Medulla oblongata (tissue), 1 donor: ENCODE measurements around the gene IFNLR1.
A peak's percentile ranks its signal among the peaks of the same experiment; 100 is the strongest.

ENCODE experiments used
- DNase-seq: peaks from one replicate; pipeline ENCODE4 v3.0.0-alpha.2; 2015; ENCODE audit errors: extremely low spot score

Gene IFNLR1

DNA sequence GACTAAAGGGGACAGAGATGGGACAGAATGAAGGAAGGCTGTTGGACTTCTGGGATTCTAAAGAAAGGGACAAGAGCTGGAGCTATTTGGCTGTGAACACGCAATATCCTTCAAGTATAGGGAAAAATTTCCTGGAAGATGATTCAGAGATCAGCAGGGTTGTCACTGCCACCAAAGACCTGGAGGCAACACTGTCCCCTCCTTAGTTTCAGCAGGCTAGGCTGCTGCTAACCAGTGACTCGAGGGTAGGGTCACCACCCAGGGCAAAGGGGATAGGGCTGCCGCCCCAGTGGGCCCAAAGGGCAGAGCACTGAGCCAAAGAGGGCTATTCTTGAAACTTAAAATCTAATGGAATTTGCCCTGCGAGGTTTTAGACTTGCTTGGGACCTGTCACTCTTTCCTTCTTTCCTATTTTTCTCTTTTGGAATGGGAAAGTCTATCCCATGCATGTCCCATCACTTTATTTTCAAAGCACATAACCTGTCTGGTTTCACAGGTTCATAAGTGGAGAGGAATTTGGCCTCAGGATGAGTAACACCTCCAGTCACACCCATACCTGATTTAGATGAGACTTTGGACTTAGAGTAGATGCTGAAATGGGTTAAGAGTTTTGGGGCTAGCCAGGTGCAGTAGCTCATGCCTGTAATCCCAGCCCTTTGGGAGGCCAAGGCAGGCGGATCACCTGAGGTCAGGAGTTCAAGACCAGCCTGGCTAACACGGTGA lies 11.9 kb downstream of the IFNLR1 start:
- no peak for DNase-seq

DNA sequence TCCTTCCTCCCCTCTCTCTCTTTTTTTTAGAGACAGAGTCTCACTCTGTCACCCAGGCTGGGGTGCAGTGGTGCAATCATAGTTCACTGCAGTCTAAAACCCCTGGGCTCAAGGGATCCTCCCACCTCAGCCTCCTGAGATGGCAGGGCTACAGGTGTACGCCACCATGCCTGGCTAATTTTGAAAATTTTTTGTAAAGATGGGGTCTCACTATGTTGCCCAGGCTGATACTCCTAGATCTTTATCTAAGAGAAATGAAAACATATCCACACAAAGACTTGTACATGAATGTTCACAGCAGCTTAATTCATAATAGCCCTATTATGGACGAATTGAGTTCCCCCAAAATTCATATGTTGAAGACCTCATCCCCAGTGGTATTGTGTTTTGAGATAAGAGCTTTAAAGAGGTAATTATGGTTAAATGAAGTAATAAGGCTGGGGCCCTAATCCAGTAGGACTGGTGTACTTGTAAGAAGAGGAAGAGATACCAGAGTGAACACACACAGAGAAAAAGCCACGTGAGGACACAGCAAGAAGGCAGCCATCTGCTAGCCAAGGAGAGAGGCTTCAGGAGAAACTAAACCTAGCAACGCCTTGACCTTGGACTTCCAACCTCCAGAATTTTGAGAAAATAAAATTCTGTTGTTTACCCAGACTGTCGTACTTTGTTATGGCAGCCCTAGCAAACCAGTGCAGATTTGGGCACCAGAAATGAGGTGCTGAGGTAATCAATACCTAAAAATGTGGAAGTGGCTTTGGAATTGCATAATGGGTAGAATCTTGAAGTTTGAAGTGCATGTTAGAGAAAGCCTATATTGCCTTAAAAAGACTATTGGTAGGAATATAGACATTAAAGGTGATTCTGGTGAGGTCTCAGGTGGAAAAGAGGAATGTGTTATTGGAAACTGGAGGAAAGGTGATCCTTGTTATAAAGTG lies 13.2 kb downstream of the IFNLR1 start:
- no peak for DNase-seq

DNA sequence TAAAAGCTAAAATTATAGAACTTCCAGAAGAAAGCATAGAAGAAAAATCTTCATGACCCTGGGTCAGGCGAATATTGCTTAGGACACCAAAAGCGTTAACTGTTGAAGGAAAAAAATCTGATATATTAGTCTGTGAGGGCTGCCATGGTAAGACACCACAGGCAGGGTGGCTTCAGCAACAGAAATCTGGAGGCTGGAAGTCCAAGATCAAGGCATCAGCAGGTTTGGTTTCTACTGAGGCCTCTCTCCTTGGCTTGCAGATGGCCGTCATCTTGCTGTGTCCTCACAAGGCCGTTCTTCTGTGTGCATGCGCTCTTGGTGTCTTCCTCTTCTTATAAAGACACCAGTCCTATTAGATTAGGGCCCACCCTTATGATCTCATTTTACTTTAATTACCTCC lies 14.5 kb downstream of the IFNLR1 start:
- no peak for DNase-seq

- no peak for DNase-seq
Observed at GRCh38 chr1:24169286-24169685, 17.8 kb downstream of the IFNLR1 start.

- no peak for DNase-seq
Observed at GRCh38 chr1:24168245-24168644, 18.8 kb downstream of the IFNLR1 start.

DNA sequence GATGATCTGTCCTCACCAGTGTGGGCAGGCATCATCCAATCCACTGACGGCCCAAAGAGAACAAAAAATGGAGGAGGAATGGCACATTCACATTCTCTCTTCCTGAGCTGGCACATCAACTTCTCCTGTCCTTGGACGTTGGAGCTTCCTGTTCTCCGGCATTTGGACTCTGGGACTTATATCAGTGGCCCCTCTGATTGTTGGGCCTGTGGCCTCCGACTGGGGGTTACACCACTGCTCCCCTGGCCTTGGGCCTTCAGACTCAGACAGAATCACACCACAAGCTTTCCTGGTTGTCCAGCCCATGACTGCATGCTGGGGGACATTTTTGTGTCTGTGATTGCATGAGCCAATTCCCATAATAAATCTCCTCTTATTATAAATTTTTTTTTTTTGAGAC lies 20.1 kb downstream of the IFNLR1 start:
- no peak for DNase-seq

GRCh38 chr1:24165500-24165899 lies 21.6 kb downstream of the IFNLR1 start:
- no peak for DNase-seq

- DNase-seq = no peak
Observed at GRCh38 chr1:24164004-24164403, 23.1 kb downstream of the IFNLR1 start.

DNA sequence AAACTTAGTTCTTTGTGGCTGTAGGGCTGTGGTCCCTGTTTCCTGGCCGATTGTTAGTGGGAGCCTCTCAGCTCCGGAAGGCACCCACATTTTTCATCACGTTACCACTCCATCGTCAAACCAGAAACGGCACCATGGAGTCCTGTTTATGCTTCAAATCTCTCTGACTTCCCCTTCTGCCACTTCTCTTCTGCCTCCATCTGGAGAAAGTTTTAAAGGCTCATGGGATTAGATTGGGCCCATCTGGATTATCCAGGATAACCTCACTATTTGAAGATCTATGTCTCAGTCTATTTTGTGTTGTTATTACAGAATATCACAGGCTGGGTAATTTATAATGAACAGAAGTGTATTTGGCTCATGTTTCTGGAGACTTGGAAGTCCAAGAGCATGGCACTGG lies 24.9 kb downstream of the IFNLR1 start:
- DNase-seq = no peak

DNA sequence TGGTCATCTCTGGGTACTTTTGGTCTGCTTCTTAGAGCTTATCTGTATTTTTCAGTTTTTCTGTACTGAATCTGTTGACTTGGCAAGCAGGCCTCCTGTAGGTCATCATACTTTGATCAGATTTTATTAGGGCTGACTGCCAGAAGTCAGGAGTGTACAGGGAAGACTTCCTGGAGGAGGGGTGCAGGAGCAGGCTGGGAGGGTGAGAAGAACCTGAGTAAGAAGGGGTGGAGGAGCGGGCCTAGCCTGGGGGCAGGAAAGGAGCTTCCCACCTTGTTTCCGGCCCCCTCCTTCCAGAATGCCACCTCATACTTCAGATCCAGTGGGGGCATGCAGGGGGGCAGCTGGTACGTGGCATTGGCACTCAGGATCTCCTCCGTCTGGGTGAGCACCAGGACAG lies 25.8 kb downstream of the IFNLR1 start:
- no peak for DNase-seq

DNA sequence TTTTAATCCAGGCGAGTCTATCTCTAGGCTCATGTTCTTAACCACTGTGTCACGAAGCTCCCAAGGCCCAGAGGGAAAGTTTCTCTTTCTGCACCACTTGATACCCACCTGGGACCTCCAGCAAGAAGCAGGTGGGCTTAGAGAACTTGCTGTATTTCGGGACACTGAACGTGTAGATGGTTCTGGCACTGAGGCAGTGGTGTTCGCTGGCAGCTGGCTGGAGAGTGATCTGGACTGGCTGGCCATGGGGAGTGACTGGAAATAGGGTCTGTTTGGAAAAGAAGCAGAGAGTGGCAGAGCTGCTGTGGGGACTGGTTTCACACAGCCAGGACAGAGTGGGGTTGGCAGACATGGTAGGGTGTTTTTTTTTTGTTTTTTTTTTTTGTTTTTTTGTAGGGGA lies 27.7 kb downstream of the IFNLR1 start:
- no peak for DNase-seq

DNA sequence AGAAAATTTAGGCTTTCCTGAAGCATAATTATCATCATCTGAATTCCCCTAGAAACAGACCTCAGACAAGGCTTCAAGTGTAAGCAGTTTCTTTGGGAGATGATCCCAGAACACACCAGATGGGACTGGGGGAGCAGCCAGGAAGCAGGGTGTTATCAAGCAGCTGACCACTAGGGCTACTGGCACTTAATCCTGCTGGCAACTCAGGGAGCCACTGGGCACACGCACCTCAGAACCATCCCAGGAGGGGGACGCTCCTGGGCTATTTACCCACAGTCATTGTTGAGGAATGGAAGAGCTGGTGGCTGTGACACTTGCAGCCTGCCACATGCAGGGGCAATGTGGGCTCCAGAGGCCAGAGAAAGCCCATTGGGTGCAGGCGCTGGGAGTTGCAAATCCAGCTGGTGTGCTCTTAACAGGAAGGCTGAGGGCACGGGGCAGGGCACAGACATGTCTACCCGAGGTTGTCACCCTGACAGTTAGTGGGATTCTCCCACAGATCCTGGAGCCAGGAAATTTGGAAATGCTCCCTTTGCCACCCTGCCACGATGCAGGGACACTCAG lies 29.1 kb downstream of the IFNLR1 start:
- DNase-seq = peak; percentile 7

DNA sequence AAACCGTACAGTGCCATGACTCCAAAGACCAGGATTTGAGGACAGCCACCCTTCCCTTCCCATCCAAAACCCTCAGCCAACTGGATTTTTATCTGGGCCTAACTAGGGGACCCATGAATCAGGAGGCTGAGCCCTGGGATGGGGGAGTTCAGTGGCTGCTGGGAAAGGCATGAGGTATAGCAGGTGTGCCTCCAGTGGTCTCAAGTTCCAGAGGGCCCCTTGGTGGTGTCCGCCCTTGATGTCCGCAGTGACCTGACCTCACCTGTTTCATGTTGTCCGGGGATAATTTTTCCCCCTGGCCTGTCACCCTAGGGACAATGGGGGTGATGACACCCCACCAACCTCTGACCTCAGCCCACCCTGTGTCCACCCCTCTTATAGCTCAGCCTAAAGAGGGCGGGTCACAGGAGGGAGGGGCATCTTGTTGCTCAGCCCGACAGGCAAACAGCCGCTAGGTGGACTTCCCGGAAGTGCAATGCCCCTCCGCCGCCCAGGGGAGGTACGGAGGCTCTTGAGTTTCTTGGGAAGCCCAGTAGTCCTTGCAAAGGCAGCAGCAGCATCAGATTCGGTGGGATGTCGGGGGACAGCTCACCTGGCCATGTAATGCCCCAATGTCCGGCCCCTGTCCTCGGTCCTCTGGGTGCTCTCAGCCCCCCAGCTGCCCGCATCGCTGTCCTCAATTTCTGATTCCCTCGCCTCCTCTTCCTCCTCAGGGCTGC lies 30.4 kb downstream of the IFNLR1 start:
- DNase-seq = no peak

GRCh38 chr1:24155011-24155782 lies 31.9 kb downstream of the IFNLR1 start:
- DNase-seq = no peak

DNA sequence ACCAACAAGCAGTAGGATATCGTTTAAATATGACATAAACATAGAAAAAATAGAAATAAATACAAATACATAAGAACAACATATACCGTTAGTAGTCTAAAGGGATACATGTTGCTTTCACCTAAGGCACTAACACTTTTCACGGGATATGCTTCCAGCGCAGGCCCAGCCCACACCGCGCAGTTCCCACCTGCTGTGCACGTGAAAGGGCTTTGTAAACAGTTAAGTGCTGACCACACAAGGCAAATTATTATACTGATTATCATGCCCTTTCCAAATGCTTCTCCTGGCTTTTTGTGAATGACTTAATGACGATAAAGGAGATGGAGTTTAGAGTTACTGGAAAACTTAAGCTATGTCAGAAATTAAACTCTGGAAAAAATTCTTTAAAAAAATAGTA lies 32.9 kb downstream of the IFNLR1 start:
- no peak for DNase-seq

- no peak for DNase-seq
Observed at GRCh38 chr1:24152631-24153494, 34.2 kb downstream of the IFNLR1 start.

GRCh38 chr1:24151175-24151533 lies 35.9 kb downstream of the IFNLR1 start:
- DNase-seq = no peak

DNA sequence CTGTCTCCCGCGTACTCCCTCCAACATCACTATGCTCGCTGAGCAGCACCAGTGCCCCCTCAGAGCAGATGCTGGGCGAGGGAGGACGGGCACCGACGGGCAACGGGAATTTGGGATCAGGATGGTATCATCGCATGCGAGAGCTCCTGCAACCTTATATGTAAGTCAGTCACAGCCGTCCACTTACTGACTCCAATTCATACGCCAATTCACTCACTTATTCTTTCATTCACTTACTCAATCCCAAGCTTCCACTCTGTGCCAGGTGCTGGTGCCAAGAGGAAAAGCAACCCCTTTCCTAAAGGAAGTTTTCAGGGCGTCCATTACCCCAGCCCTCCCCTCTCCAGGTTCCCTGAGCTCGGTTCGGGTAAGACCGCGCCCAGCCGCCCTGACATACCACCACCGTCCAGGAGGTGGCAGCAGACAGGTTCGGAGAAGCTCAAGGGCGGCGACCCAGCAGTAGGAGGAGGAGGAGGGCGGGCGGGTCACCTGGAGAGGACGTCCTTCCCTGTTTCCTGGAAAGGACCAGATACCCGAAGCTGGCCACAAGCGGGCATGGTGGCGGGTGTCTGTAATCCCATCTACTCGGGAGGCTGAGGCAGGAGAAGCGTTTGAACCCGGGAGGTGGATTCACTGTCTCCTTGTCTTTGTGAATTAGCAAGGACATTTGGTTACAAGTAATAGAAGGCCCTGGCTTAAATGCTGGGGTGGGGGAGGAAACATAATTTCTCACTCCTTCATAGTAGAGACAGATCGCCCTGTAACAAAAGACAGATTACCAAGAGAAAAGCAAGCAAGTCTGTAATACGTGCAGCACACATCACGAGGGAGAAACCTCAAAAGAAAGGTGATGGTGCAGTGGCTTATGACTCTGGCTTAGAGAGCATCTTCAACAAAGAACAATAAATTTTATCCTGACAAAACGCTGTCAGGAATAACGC lies 36.6 kb downstream of the IFNLR1 start:
- peak; percentile 82 for DNase-seq

GRCh38 chr1:24149866-24150233 lies 37.2 kb downstream of the IFNLR1 start:
- no peak for DNase-seq
